Stomach (tissue), 4 donors: ENCODE measurements around the gene GPBAR1.

Experiments used
- POLR2A ChIP-seq, 4 donors: fragments of 450-650 bp; IDR thresholded peaks; one replicate each; pipeline ENCODE4 v1.6.1; 2016; ENCODE audit warnings: antibody characterized with exemption in 4 of 4, control low read depth in 2 of 4, mild to moderate bottlenecking in 1 of 4, moderate library complexity in 1 of 4
- POLR2AphosphoS5 ChIP-seq, 3 donors: sonication (generic); formaldehyde crosslinking; IDR thresholded peaks; one replicate each; pipeline ENCODE4 v1.6.1; 2016; ENCODE audit warnings: antibody characterized with exemption in 3 of 3
- TF ChIP-seq, protein P1 (sequence below), 7 experiments: fragments of 450-650 bp in 4 of 7; fragments of 200-600 bp in 3 of 7; sonication (generic) in 3 of 7; IDR thresholded peaks; one replicate each; pipeline ENCODE4 v1.5.1; 2016 to 2019; ENCODE audit warnings: antibody characterized with exemption in 7 of 7, control low read depth in 2 of 7, mild to moderate bottlenecking in 1 of 7

DNA sequence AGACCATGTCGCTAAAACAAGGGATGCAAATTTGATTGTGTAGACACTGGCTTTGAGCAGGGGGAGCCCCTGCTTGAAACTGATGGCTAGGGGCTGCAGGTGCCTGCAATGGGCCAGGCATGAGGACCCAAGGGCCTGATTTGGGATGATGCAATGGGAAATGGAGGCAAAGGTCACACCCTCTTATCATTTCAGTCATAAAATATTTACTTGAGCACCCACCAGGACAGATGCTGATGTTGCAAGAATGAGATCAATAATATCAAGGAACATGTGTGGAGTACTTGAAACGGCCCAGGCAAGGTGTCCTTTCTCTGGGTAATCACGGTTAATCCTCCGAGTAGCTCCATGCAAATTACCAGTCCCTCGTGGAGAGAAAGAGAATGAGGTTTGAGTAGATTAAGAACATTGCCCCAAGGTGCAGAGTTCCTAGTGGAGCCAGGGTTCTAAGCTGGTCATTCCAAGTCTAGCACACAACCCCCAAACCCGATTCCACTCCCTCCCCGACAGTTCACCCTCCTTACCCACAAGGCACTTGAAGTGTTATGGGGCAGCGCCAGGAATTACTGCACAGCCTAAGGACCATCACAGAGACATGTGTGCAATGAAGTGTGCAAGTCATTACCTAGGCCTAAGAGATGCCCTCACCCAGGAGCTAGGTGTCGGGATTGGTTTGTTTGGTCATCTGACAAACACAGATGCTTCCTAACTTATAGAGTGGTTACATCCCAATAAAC, 45.5 kb downstream of the GPBAR1 start:
- TF ChIP-seq, protein P1, sequence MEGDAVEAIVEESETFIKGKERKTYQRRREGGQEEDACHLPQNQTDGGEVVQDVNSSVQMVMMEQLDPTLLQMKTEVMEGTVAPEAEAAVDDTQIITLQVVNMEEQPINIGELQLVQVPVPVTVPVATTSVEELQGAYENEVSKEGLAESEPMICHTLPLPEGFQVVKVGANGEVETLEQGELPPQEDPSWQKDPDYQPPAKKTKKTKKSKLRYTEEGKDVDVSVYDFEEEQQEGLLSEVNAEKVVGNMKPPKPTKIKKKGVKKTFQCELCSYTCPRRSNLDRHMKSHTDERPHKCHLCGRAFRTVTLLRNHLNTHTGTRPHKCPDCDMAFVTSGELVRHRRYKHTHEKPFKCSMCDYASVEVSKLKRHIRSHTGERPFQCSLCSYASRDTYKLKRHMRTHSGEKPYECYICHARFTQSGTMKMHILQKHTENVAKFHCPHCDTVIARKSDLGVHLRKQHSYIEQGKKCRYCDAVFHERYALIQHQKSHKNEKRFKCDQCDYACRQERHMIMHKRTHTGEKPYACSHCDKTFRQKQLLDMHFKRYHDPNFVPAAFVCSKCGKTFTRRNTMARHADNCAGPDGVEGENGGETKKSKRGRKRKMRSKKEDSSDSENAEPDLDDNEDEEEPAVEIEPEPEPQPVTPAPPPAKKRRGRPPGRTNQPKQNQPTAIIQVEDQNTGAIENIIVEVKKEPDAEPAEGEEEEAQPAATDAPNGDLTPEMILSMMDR (IDR thresholded peaks at IDR 0.05), result no peak
- TF ChIP-seq POLR2AphosphoS5 (IDR thresholded peaks at IDR 0.05) (no peak), POLR2A (IDR thresholded peaks at IDR 0.05) (no peak)
